K562 (cell line): ENCODE measurements around the gene PSEN1.

ENCODE experiments used
- CTCF ChIP-seq, 3 experiments: IDR thresholded peaks in 2 of 3; conservative IDR thresholded peaks in 1 of 3; 2 replicates each; pipeline ENCODE4 v1.5.1; 2011 to 2012; ENCODE audit warnings: low read length in 3 of 3, mild to moderate bottlenecking in 3 of 3, control low read depth in 2 of 3, improper control_type of control experiment in 1 of 3, inconsistent platforms in 1 of 3, low read depth in 1 of 3, mixed read lengths in 1 of 3, moderate library complexity in 1 of 3; ENCODE audit not compliant: insufficient read depth in 2 of 3
- PTRF ChIP-seq: fragments of 450-650 bp; IDR thresholded peaks from 2 replicates; pipeline ENCODE4 v1.6.1; 2016; ENCODE audit warnings: mild to moderate bottlenecking, missing genetic modification characterization, missing compliant biosample characterization

GRCh38 chr14:73264885-73265720 lies 128.8 kb downstream of the PSEN1 start:
- TF ChIP-seq CTCF (IDR thresholded peaks at IDR 0.05 in 2 of 3, conservative IDR thresholded peaks at IDR 0.05 in 1 of 3; ENCODE audit: insufficient read depth in 2 of 3, low read depth in 1 of 3, low read length in 3 of 3) = no peak
- no peak for TF ChIP-seq PTRF
